HL-60 (cell line): ENCODE measurements around the gene TMEM53.

Source experiments
- DNase-seq, 2 experiments: peaks; one replicate each; pipeline ENCODE4 v3.0.0-alpha.2; 2010 to 2020; ENCODE audit warnings: low read depth in 1 of 2, low spot score in 1 of 2
- H3K27ac ChIP-seq: fragments of 250-450 bp; sonication (Bioruptor Pico); replicated peaks from 2 replicates; pipeline ENCODE4 v1.5.1; 2020; ENCODE audit warnings: mild to moderate bottlenecking, moderate library complexity
- H3K27me3 ChIP-seq: fragments of 250-450 bp; sonication (Bioruptor Pico); 2 replicates; pipeline ENCODE4 v1.5.1; 2021; ENCODE audit warnings: mild to moderate bottlenecking, moderate library complexity; ENCODE audit not compliant: insufficient read depth, poor library complexity, severe bottlenecking
- H3K4me3 ChIP-seq: replicated peaks from 2 replicates; pipeline ENCODE4 v1.5.1; 2011; ENCODE audit warnings: mild to moderate bottlenecking, control low read depth, low read length; ENCODE audit not compliant: insufficient read depth
- GABPA ChIP-seq: IDR thresholded peaks from 2 replicates; pipeline ENCODE4 v1.6.1; 2012; ENCODE audit warnings: low read depth
- POLR2AphosphoS5 ChIP-seq: IDR thresholded peaks from 2 replicates; pipeline ENCODE4 v1.6.1; 2012; ENCODE audit warnings: low read depth
- SPI1 ChIP-seq: IDR thresholded peaks from 2 replicates; pipeline ENCODE4 v1.6.1; 2012; ENCODE audit warnings: low read depth, mild to moderate bottlenecking, borderline replicate concordance
- TF ChIP-seq, protein P1 (sequence below): IDR thresholded peaks from one replicate; pipeline ENCODE4 v1.5.1; 2011; ENCODE audit warnings: low read length, control low read depth, inconsistent platforms; ENCODE audit not compliant: insufficient read depth
- TF ChIP-seq, protein P2 (sequence below): IDR thresholded peaks from 2 replicates; pipeline ENCODE4 v1.6.1; 2012; ENCODE audit warnings: low read depth; ENCODE audit not compliant: insufficient replicate concordance

Gene TMEM53

DNA sequence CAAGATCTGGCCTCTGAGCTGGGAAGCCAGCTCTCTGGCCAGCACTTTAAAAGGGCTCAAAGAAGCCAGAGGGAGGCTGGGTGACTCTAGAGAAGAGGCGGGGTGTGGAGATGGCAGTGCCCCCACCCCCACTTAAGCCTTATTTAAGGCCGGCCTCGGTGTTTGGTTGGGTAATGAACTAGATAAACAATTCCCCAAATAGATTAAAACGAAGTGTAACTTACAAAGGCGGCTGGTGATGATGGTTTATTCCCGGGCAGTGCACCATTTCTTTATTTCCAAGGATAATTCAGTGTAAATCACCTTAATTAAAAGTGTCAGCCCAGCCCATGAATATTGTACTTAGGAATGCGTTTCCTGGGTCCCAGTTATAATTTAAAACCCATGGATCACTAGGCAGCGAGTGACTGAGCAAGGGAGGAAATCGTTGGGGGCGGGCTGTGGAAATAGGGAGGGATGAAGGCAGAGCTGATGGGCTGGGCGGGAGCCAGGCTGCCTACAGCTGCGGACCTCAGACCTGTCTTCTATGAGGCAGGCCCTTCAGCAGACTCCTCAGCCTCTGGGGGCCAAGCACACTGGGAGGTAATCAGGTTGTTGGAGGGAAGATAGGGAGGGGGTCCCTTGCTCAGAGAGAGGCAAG lies 54.9 kb downstream of the TMEM53 start:
- DNase-seq, result no peak
- Histone ChIP-seq H3K4me3 (no peak overlapping the region), H3K27ac (no peak overlapping the region), H3K27me3 (no peaks in the 10 kb centered on the region)
- no peak for TF ChIP-seq POLR2AphosphoS5
- TF ChIP-seq GABPA, result no peak
- no peak for TF ChIP-seq SPI1
- TF ChIP-seq, protein P1, sequence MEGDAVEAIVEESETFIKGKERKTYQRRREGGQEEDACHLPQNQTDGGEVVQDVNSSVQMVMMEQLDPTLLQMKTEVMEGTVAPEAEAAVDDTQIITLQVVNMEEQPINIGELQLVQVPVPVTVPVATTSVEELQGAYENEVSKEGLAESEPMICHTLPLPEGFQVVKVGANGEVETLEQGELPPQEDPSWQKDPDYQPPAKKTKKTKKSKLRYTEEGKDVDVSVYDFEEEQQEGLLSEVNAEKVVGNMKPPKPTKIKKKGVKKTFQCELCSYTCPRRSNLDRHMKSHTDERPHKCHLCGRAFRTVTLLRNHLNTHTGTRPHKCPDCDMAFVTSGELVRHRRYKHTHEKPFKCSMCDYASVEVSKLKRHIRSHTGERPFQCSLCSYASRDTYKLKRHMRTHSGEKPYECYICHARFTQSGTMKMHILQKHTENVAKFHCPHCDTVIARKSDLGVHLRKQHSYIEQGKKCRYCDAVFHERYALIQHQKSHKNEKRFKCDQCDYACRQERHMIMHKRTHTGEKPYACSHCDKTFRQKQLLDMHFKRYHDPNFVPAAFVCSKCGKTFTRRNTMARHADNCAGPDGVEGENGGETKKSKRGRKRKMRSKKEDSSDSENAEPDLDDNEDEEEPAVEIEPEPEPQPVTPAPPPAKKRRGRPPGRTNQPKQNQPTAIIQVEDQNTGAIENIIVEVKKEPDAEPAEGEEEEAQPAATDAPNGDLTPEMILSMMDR, result no peak
- TF ChIP-seq, protein P2, sequence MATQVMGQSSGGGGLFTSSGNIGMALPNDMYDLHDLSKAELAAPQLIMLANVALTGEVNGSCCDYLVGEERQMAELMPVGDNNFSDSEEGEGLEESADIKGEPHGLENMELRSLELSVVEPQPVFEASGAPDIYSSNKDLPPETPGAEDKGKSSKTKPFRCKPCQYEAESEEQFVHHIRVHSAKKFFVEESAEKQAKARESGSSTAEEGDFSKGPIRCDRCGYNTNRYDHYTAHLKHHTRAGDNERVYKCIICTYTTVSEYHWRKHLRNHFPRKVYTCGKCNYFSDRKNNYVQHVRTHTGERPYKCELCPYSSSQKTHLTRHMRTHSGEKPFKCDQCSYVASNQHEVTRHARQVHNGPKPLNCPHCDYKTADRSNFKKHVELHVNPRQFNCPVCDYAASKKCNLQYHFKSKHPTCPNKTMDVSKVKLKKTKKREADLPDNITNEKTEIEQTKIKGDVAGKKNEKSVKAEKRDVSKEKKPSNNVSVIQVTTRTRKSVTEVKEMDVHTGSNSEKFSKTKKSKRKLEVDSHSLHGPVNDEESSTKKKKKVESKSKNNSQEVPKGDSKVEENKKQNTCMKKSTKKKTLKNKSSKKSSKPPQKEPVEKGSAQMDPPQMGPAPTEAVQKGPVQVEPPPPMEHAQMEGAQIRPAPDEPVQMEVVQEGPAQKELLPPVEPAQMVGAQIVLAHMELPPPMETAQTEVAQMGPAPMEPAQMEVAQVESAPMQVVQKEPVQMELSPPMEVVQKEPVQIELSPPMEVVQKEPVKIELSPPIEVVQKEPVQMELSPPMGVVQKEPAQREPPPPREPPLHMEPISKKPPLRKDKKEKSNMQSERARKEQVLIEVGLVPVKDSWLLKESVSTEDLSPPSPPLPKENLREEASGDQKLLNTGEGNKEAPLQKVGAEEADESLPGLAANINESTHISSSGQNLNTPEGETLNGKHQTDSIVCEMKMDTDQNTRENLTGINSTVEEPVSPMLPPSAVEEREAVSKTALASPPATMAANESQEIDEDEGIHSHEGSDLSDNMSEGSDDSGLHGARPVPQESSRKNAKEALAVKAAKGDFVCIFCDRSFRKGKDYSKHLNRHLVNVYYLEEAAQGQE, result no peak

DNA sequence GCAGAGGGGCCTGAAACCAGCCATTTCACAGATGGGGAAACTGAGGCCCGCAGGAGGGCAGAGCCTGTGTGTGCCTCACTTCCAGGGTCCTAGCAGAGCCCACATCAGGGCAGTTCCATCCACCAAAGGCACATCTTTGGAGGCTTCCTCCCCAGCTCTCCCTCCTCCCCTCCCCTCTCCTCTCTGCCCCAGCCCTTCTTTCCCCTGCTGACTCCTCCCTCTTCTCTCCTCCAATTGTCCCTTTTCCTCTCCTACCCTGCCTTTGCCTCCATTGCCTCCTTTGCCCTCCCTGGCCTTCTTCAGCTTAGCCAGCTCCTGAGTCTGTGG lies 56.6 kb downstream of the TMEM53 start:
- DNase-seq, result no peak
- Histone ChIP-seq H3K27ac (no peak overlapping the region), H3K4me3 (no peak overlapping the region), H3K27me3 (no peaks in the 10 kb centered on the region)
- TF ChIP-seq, protein P1, result no peak
- TF ChIP-seq, protein P2, result no peak
- TF ChIP-seq GABPA (no peak), POLR2AphosphoS5 (no peak), SPI1 (no peak)

DNA sequence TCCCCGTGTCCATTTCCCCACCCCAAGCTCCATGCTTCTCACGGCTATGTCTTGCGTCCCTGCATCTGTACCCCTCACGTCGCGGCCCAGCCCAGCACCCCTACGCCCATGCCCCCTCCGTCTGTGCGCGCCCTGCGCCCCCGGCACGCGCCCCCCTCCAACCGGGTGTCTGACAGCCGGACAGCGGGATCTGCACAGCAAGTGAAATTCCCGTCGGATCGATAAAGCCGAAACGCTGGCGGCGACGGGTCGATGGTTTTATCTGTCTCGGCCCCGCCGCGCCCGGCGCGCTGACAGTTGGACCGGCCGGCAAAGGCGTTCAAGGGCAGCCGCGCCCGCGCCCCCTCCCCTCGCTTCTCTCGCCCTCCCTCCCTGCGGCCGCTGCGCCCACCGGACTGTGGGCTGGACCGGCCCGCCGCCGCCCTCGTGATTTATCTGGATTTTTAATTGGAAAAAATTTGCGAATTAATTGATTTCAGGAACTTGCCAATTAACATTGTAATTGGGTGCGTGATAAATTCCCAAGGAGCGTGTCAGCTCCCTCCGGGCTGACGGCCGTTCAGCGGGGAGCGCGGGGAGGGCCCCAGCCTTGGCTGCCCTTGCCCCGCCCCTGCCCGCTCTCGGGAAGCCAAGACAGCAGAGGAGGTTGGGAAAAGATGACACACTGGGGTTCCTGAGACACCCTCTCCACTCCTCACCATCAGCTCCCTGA lies 57.1 kb downstream of the TMEM53 start:
- no peak for DNase-seq
- no peak for TF ChIP-seq GABPA
- H3K27ac ChIP-seq, result no peak overlapping the region
- no peaks in the 10 kb centered on the region for H3K27me3 ChIP-seq
- no peak overlapping the region for H3K4me3 ChIP-seq

DNA sequence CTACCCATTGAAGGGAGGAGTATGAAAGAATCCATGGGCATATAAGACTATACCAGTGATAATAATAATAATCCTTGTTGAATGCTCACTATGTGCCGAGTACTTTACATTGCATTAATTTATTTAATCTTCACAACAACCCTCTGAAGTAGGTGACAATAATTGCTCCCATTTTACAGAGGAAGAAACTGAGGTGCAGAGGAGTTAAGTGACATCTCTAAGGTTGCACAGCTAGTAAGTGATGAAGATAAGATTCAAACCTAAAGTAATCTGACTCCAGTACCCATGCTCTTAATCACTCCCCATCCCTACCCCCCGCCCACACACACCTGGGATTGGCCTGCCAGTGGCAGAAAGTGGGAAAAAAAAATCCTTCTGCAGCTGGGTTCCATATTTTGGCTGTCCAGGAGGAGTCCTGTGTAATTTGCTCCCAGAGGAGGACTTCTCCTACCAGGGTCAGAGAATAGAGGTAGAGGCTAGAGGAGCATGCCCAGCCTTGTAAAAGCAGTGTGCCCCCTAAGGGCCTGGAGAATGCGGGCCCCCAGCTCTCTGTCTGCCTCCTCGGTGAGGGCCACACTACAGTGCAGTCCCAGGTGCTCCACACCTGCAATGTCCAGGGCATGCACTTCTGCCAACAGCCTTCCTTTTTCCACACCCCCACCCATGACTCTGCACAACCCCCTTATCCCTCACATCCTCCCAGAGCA lies 57.8 kb downstream of the TMEM53 start:
- no peak for TF ChIP-seq GABPA
- no peak for TF ChIP-seq SPI1
- TF ChIP-seq POLR2AphosphoS5, result no peak
- TF ChIP-seq, protein P2, result no peak
- TF ChIP-seq, protein P1, result no peak
- Histone ChIP-seq H3K27ac (no peak overlapping the region), H3K27me3 (no peaks in the 10 kb centered on the region), H3K4me3 (no peak overlapping the region)
- no peak for DNase-seq
